Naive B cell (primary cell): ENCODE data around the gene ORC4. TPM values are rescaled to one million over a fixed set of nuclear protein-coding genes. Genes with fewer than 3 reads are reported as not detected.

ENCODE experiments used
- ATAC-seq, 2 donors: fragments of 150-1000 bp; cut with Tn5 transposase; 2 replicates each; pipeline ENCODE4 v1.10.0; 2021; ENCODE audit warnings: low read depth in 2 of 2, mild to moderate bottlenecking in 2 of 2, moderate library complexity in 2 of 2
- DNase-seq: peaks from one replicate; pipeline ENCODE4 v3.0.0; 2022
- H3K27ac Mint-ChIP-seq, 6 donors: one replicate each; pipeline ENCODE4 v1.8.0; 2020 to 2022; ENCODE audit warnings: mild to moderate bottlenecking in 6 of 6, mixed read lengths in 6 of 6, moderate library complexity in 5 of 6, inconsistent platforms in 2 of 6
- H3K27me3 Mint-ChIP-seq, 3 donors: one replicate each; pipeline ENCODE4 v1.8.0; 2021 to 2022; ENCODE audit warnings: mixed read lengths in 3 of 3, mild to moderate bottlenecking in 1 of 3
- H3K36me3 Mint-ChIP-seq, 2 donors: one replicate each; pipeline ENCODE4 v1.8.0; 2020 to 2022; ENCODE audit warnings: mixed read lengths in 2 of 2, inconsistent platforms in 1 of 2, mild to moderate bottlenecking in 1 of 2
- H3K4me1 Mint-ChIP-seq, 3 donors: one replicate each; pipeline ENCODE4 v1.8.0; 2020 to 2022; ENCODE audit warnings: mixed read lengths in 3 of 3, inconsistent platforms in 1 of 3, mild to moderate bottlenecking in 1 of 3, moderate library complexity in 1 of 3
- H3K4me3 Mint-ChIP-seq, 8 donors: one replicate each; pipeline ENCODE4 v1.8.0; 2020 to 2022; ENCODE audit warnings: mild to moderate bottlenecking in 8 of 8, mixed read lengths in 8 of 8, moderate library complexity in 8 of 8, inconsistent platforms in 2 of 8
- H3K9me3 Mint-ChIP-seq, 7 donors: one replicate each; pipeline ENCODE4 v1.8.0; 2020 to 2022; ENCODE audit warnings: mixed read lengths in 7 of 7, mild to moderate bottlenecking in 5 of 7, inconsistent platforms in 2 of 7, moderate library complexity in 1 of 7
- polyA plus RNA-seq, 6 donors: library from polyadenylated mRNA; unstranded; fragments of 300-500 nt; fragmentation: Illumina TruSeq; gene quantifications; one replicate each; pipeline ENCODE4 v1.2.3, GENCODE V29; 2021; ENCODE audit warnings: low read depth in 6 of 6

The ORC4 gene
- 10 to 100 TPM; 19.2 to 60.0 (median 46.6) TPM for polyA plus RNA-seq

GRCh38 chr2:148020111-148021058, at the start of gene ORC4:
Gene ORC4, minus strand, starts transcription at chr2:148020737. Its CDS starts 44,779 bp downstream, at chr2:147975958.
- Mint-ChIP-seq H3K27me3 (no peaks in the 10 kb centered on the region), H3K4me1 (peaks cover 39 to 68% (median 59%) of the 10 kb centered on the region in 3 donors), H3K9me3 (peaks cover 0 to 1% (median 0%) of the 10 kb centered on the region in 7 donors), H3K4me3 (peak within 1 kb of the TSS; percentile 94 to 99 (median 96)), H3K27ac (peak within 1 kb of the TSS; percentile 92 to 99 (median 96)), H3K36me3 (peaks cover 0 to 8% of the 10 kb centered on the region in 2 donors)
- peak; percentile 95 for DNase-seq
- ATAC-seq, result peak; percentile 78 to 81

GRCh38 chr2:148067801-148068200, 47.3 kb upstream of the ORC4 start:
- Mint-ChIP-seq H3K9me3 (peaks cover 0 to 4% (median 2%) of the 10 kb centered on the region in 7 donors), H3K27ac (peak overlapping the region in 1 of 6 donors; percentile 71), H3K36me3 (peaks cover 0 to 9% of the 10 kb centered on the region in 2 donors), H3K4me1 (peaks cover 0 to 9% (median 3%) of the 10 kb centered on the region in 3 donors), H3K27me3 (no peaks in the 10 kb centered on the region), H3K4me3 (no peak overlapping the region)
- ATAC-seq (no peak), DNase-seq (no peak)

GRCh38 chr2:148065936-148066335, 45.4 kb upstream of the ORC4 start:
- no peaks in the 10 kb centered on the region for H3K27me3 Mint-ChIP-seq
- peaks cover 0 to 9% of the 10 kb centered on the region in 2 donors for H3K36me3 Mint-ChIP-seq
- H3K27ac Mint-ChIP-seq, result peak overlapping the region in 1 of 6 donors; percentile 4
- DNase-seq (no peak), ATAC-seq (no peak)
- peaks cover 0 to 9% (median 3%) of the 10 kb centered on the region in 3 donors for H3K4me1 Mint-ChIP-seq
- H3K4me3 Mint-ChIP-seq, result no peak overlapping the region
- peaks cover 0 to 4% (median 2%) of the 10 kb centered on the region in 7 donors for H3K9me3 Mint-ChIP-seq

- no peak overlapping the region for H3K27ac Mint-ChIP-seq
- no peaks in the 10 kb centered on the region for H3K27me3 Mint-ChIP-seq
- peaks cover 0 to 9% of the 10 kb centered on the region in 2 donors for H3K36me3 Mint-ChIP-seq
- DNase-seq (no peak), ATAC-seq (no peak)
- peaks cover 0 to 4% (median 2%) of the 10 kb centered on the region in 7 donors for H3K9me3 Mint-ChIP-seq
- H3K4me1 Mint-ChIP-seq, result peaks cover 0 to 4% (median 3%) of the 10 kb centered on the region in 3 donors
- H3K4me3 Mint-ChIP-seq, result no peak overlapping the region
These were observed 43.1 kb upstream of the ORC4 start for GRCh38 chr2:148063633-148064032.

GRCh38 chr2:148058641-148059040, 38.1 kb upstream of the ORC4 start:
- H3K4me1 Mint-ChIP-seq, result peaks cover 0 to 5% (median 3%) of the 10 kb centered on the region in 3 donors
- ATAC-seq (no peak), DNase-seq (no peak)

GRCh38 chr2:148052687-148053086, 32.1 kb upstream of the ORC4 start:
- no peak for ATAC-seq
- peaks cover 25 to 29% (median 29%) of the 10 kb centered on the region in 3 donors for H3K4me1 Mint-ChIP-seq

More at GRCh38 chr2:148058641-148059040, 38.1 kb upstream of the ORC4 start:
- H3K4me3 Mint-ChIP-seq, result no peak overlapping the region
- H3K27ac Mint-ChIP-seq, result no peak overlapping the region
- no peaks in the 10 kb centered on the region for H3K27me3 Mint-ChIP-seq
- peaks cover 0 to 15% of the 10 kb centered on the region in 2 donors for H3K36me3 Mint-ChIP-seq
- peaks cover 0 to 2% (median 0%) of the 10 kb centered on the region in 7 donors for H3K9me3 Mint-ChIP-seq

GRCh38 chr2:148049284-148049683, 28.7 kb upstream of the ORC4 start:
- no peak for ATAC-seq

More at GRCh38 chr2:148052687-148053086, 32.1 kb upstream of the ORC4 start:
- Mint-ChIP-seq H3K27me3 (no peaks in the 10 kb centered on the region), H3K4me3 (peak overlapping the region in 1 of 8 donors; percentile 10), H3K36me3 (peaks cover 8% of the 10 kb centered on the region in 2 donors), H3K27ac (peak overlapping the region in 1 of 6 donors; percentile 90), H3K9me3 (peaks cover 0 to 11% (median 0%) of the 10 kb centered on the region in 7 donors)
- no peak for DNase-seq

GRCh38 chr2:148048475-148049221, 28.1 kb upstream of the ORC4 start:
- ATAC-seq (peak; percentile 46 to 53), DNase-seq (no peak)
- Mint-ChIP-seq H3K9me3 (peaks cover 0 to 11% (median 0%) of the 10 kb centered on the region in 7 donors), H3K27ac (peak overlapping the region; percentile 0 to 88 (median 43)), H3K4me1 (peaks cover 33 to 43% (median 39%) of the 10 kb centered on the region in 3 donors), H3K27me3 (no peaks in the 10 kb centered on the region), H3K36me3 (peaks cover 0 to 8% of the 10 kb centered on the region in 2 donors), H3K4me3 (peak overlapping the region in 4 of 8 donors; percentile 18 to 66 (median 37))

More at GRCh38 chr2:148049284-148049683, 28.7 kb upstream of the ORC4 start:
- no peak for DNase-seq
- H3K4me1 Mint-ChIP-seq, result peaks cover 33 to 43% (median 39%) of the 10 kb centered on the region in 3 donors
- no peaks in the 10 kb centered on the region for H3K27me3 Mint-ChIP-seq
- peak overlapping the region in 2 of 6 donors; percentile 29 to 35 for H3K27ac Mint-ChIP-seq
- H3K9me3 Mint-ChIP-seq, result peaks cover 0 to 11% (median 0%) of the 10 kb centered on the region in 7 donors
- H3K36me3 Mint-ChIP-seq, result peaks cover 0 to 8% of the 10 kb centered on the region in 2 donors
- H3K4me3 Mint-ChIP-seq, result peak overlapping the region in 1 of 8 donors; percentile 10

GRCh38 chr2:148046802-148047201, 26.3 kb upstream of the ORC4 start:
- ATAC-seq, result no peak
- peaks cover 32 to 51% (median 42%) of the 10 kb centered on the region in 3 donors for H3K4me1 Mint-ChIP-seq
- no peaks in the 10 kb centered on the region for H3K36me3 Mint-ChIP-seq
- no peaks in the 10 kb centered on the region for H3K27me3 Mint-ChIP-seq
- DNase-seq, result no peak
- peak overlapping the region in 3 of 6 donors; percentile 1 to 37 (median 36) for H3K27ac Mint-ChIP-seq
- H3K9me3 Mint-ChIP-seq, result no peaks in the 10 kb centered on the region
- H3K4me3 Mint-ChIP-seq, result no peak overlapping the region

GRCh38 chr2:148044322-148044721, 23.8 kb upstream of the ORC4 start:
- no peaks in the 10 kb centered on the region for H3K9me3 Mint-ChIP-seq
- H3K27me3 Mint-ChIP-seq, result no peaks in the 10 kb centered on the region
- no peak overlapping the region for H3K4me3 Mint-ChIP-seq
- H3K4me1 Mint-ChIP-seq, result peaks cover 26 to 48% (median 41%) of the 10 kb centered on the region in 3 donors
- DNase-seq, result no peak
- H3K27ac Mint-ChIP-seq, result peak overlapping the region in 1 of 6 donors; percentile 58
- no peaks in the 10 kb centered on the region for H3K36me3 Mint-ChIP-seq
- no peak for ATAC-seq

- Mint-ChIP-seq H3K4me3 (peak overlapping the region in 1 of 8 donors; percentile 6), H3K27ac (peak overlapping the region in 4 of 6 donors; percentile 23 to 63 (median 50)), H3K9me3 (no peaks in the 10 kb centered on the region), H3K27me3 (no peaks in the 10 kb centered on the region), H3K4me1 (peaks cover 14 to 28% (median 22%) of the 10 kb centered on the region in 3 donors), H3K36me3 (no peaks in the 10 kb centered on the region)
- no peak for DNase-seq
- peak; percentile 53 to 64 for ATAC-seq
These were observed 21.7 kb upstream of the ORC4 start for GRCh38 chr2:148042219-148042618.

- peaks cover 7 to 18% (median 13%) of the 10 kb centered on the region in 3 donors for H3K4me1 Mint-ChIP-seq
- no peaks in the 10 kb centered on the region for H3K36me3 Mint-ChIP-seq
- ATAC-seq (no peak), DNase-seq (no peak)
- H3K27ac Mint-ChIP-seq, result no peak overlapping the region
- H3K4me3 Mint-ChIP-seq, result no peak overlapping the region
- H3K9me3 Mint-ChIP-seq, result no peaks in the 10 kb centered on the region
- no peaks in the 10 kb centered on the region for H3K27me3 Mint-ChIP-seq
These were observed 19.2 kb upstream of the ORC4 start for GRCh38 chr2:148039783-148040182.

- DNase-seq, result no peak
- H3K4me3 Mint-ChIP-seq, result no peak overlapping the region
- ATAC-seq, result no peak
- H3K36me3 Mint-ChIP-seq, result no peaks in the 10 kb centered on the region
- no peak overlapping the region for H3K27ac Mint-ChIP-seq
- no peaks in the 10 kb centered on the region for H3K9me3 Mint-ChIP-seq
- H3K4me1 Mint-ChIP-seq, result peaks cover 0 to 17% (median 4%) of the 10 kb centered on the region in 3 donors
- H3K27me3 Mint-ChIP-seq, result no peaks in the 10 kb centered on the region
These were observed 11.7 kb upstream of the ORC4 start for GRCh38 chr2:148032215-148032614.
